Kidney epithelial cell (primary cell): ENCODE data around the gene CEP57. TPM values are rescaled to one million over a fixed set of nuclear protein-coding genes. Genes with fewer than 3 reads are reported as not detected.

Source experiments
- DNase-seq: peaks from one replicate; pipeline ENCODE4 v3.0.0-alpha.2; 2010; ENCODE audit warnings: low read depth
- H3K27me3 ChIP-seq: 2 replicates; pipeline ENCODE4 v1.6.0; 2011; ENCODE audit warnings: low read length; ENCODE audit not compliant: control insufficient read depth, insufficient read depth
- H3K36me3 ChIP-seq: 2 replicates; pipeline ENCODE4 v1.5.1; 2011; ENCODE audit warnings: low read length; ENCODE audit not compliant: control insufficient read depth, insufficient read depth
- H3K4me3 ChIP-seq: 2 replicates; pipeline ENCODE4 v1.5.1; 2011; ENCODE audit warnings: low read depth, mild to moderate bottlenecking, control low read depth, low read length
- CTCF ChIP-seq: IDR thresholded peaks from 2 replicates; pipeline ENCODE4 v1.5.1; 2011; ENCODE audit warnings: mild to moderate bottlenecking, moderate library complexity, low read length, control low read depth, inconsistent platforms; ENCODE audit not compliant: insufficient read depth, poor library complexity, severe bottlenecking
- total RNA-seq: library from RNA; depleted of rRNA; stranded (reverse); fragments of >200 nt; gene quantifications from 2 replicates; pipeline ENCODE4 v1.2.3, GENCODE V29; 2015

CEP57 gene
- total RNA-seq, 1 donor from 2014 or later: 44.8 TPM

DNA sequence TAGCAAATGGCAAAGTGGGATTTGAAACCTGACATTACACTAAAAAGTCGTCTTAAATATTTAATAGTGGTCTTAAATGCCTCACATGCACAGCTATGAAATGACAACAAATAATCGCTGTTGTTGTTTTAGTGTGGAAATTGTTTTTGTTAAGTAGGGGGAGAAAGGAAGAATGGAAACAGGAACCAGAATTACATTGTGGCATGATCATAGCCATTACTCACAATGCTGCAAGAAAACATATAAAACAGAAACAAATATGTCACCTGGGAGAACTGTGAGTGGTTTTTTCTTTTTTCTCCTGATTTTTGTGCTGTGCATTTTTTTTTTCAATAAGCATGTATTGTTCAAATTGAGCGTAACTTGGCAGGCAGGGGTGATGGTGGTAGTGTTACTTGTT is 23.6 kb upstream of the CEP57 start:
- Histone ChIP-seq H3K36me3 (no peaks in the 10 kb centered on the region), H3K4me3 (no peak overlapping the region), H3K27me3 (no peaks in the 10 kb centered on the region)
- no peak for DNase-seq
- TF ChIP-seq CTCF: no peak

GRCh38 chr11:95767498-95767897 is 22.8 kb upstream of the CEP57 start:
- Histone ChIP-seq H3K27me3 (no peaks in the 10 kb centered on the region), H3K36me3 (no peaks in the 10 kb centered on the region), H3K4me3 (no peak overlapping the region)
- no peak for DNase-seq
- no peak for TF ChIP-seq CTCF

GRCh38 chr11:95768521-95768920 is 21.8 kb upstream of the CEP57 start:
- Histone ChIP-seq H3K36me3 (no peaks in the 10 kb centered on the region), H3K4me3 (no peak overlapping the region), H3K27me3 (no peaks in the 10 kb centered on the region)
- no peak for DNase-seq
- TF ChIP-seq CTCF: no peak

DNA sequence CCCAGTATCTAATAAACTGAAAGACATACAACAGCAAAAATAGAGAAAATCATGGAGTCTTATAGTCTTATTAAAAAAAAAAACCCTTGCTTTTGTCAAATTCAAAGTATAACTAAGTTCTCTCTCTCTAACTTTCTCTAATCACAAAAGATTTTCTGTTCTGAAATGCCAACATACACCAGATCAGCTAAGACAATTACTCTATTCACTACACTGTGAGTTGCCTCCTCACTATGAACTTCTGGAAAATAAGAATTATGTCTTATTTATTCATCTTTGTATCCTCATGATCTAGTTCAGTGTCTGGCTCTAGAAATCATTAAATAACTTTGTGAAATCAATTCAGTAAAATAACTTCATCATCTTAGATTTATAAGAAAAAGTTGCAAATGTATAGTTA is 13.4 kb upstream of the CEP57 start:
- Histone ChIP-seq H3K27me3 (no peaks in the 10 kb centered on the region), H3K4me3 (no peak overlapping the region), H3K36me3 (no peaks in the 10 kb centered on the region)
- no peak for DNase-seq
- TF ChIP-seq CTCF: no peak

- DNase-seq: no peak
- Histone ChIP-seq H3K36me3 (no peaks in the 10 kb centered on the region), H3K4me3 (no peak overlapping the region), H3K27me3 (no peaks in the 10 kb centered on the region)
- no peak for TF ChIP-seq CTCF
These were observed 11.6 kb upstream of the CEP57 start for GRCh38 chr11:95778699-95779098.

- no peak for TF ChIP-seq CTCF
- DNase-seq: no peak
- Histone ChIP-seq H3K4me3 (no peak overlapping the region), H3K27me3 (no peaks in the 10 kb centered on the region), H3K36me3 (no peaks in the 10 kb centered on the region)
These were observed 9.8 kb upstream of the CEP57 start for GRCh38 chr11:95780544-95780943.
